ENCODE measurements around the gene ICAM1.

DNA sequence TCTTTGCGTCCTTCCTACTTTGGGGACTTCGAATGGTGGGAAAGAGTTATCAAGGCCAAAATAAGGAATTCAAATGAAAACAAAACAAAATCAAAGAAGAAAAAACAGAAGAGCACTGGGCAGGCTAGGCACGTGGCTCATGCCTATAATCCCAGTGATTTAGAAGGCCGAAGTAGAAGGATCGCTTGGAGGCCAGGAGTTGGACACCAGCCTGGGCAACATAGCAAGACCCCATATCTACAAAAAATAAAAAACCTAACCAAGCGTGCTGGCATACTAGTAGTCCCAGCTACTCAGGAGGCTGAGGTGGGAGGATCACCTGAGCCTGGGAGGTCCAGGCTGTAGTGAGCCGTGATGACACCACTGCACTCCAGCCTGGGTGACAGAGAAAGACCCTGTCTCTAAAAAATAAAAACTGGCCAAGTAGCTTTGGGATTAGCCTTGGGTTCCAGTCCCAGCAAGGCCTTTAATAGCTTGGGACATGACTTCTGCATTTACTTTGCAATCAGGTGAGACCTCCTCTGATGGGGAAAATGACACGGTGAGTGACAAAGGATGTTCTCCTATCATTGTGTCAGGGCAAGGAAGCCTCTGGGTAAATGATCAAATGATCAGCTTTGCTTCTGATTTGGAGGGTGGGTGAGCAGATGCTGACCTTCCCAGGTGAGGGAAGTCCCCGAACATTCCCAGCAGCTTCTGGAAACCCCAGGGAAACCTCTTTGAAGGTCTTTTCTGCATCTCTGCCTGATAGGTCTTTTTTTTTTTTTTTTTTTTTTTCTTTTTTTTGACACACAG lies 7.1 kb downstream of the ICAM1 start:
- TF ChIP-seq, protein P1, sequence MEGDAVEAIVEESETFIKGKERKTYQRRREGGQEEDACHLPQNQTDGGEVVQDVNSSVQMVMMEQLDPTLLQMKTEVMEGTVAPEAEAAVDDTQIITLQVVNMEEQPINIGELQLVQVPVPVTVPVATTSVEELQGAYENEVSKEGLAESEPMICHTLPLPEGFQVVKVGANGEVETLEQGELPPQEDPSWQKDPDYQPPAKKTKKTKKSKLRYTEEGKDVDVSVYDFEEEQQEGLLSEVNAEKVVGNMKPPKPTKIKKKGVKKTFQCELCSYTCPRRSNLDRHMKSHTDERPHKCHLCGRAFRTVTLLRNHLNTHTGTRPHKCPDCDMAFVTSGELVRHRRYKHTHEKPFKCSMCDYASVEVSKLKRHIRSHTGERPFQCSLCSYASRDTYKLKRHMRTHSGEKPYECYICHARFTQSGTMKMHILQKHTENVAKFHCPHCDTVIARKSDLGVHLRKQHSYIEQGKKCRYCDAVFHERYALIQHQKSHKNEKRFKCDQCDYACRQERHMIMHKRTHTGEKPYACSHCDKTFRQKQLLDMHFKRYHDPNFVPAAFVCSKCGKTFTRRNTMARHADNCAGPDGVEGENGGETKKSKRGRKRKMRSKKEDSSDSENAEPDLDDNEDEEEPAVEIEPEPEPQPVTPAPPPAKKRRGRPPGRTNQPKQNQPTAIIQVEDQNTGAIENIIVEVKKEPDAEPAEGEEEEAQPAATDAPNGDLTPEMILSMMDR (conservative IDR thresholded peaks at IDR 0.05) = no peak
- no peak for TF ChIP-seq ZFX (IDR thresholded peaks at IDR 0.05)
